Measurements from ENCODE around the gene RANBP9. TPM values are rescaled to one million over a fixed set of nuclear protein-coding genes. Genes with fewer than 3 reads are reported as not detected.

RANBP9 gene
- total and polyA plus RNA-seq, 2 of the 13 experiments (the other 11 are each of a cell fraction or from before 2014, with no cell fraction given): 26.6 to 30.6 TPM

DNA sequence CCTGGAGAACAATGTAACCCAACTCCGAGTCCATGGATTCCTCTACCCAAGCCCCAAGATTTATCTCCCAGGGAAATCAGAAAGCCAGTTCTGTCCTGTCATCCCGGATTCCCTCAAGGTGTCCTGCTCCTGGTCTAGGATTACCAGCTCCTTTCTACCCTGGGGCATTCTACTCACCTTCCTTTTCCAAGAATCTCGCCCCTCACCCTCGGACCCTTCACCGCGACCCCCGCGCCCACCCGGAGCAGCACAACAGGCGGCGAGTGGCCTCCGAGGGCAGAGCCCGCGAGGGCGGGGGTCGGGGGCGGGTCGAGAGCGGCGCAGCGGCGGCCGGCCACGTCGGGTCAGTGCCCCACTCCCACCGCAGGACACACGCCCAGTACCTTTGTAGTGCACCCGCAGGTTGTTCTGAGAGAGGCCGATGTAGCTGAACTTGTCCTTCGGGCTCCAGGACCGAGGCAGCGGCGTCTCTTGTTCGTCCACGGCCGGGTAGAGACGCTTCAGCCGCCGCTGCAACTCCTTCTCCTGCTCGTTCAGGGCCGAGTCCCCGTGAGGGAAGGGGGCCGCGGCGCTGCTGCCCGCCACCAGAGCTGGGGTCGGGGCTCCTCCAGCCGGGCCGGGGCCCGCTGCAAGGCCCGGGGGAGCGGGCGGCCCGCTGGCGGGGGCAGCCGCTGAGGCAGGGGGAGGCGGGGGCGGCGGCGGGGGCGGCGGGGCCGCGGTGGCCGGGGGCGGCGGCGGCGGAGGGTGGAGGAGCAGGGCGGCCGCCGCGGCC, 897 bp downstream of the RANBP9 start (continued):
- TF ChIP-seq, protein P1, sequence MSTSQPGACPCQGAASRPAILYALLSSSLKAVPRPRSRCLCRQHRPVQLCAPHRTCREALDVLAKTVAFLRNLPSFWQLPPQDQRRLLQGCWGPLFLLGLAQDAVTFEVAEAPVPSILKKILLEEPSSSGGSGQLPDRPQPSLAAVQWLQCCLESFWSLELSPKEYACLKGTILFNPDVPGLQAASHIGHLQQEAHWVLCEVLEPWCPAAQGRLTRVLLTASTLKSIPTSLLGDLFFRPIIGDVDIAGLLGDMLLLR (CRISPR knock-in tag; IDR thresholded peaks at IDR 0.05): no peak
- no peak; the same call in 1 of the 2 replicates for TF ChIP-seq ZNF274 (CRISPR knock-in tag; IDR thresholded peaks at IDR 0.05)
- no peak; the same call in 1 of the 2 replicates for TF ChIP-seq TOPORS (CRISPR knock-in tag; IDR thresholded peaks at IDR 0.05)
- TF ChIP-seq ZNF567 (CRISPR knock-in tag; IDR thresholded peaks at IDR 0.05; ENCODE audit: borderline replicate concordance): 0 out of 2 replicates have a peak, but pooled peaks have one; percentile 51
- TF ChIP-seq, protein P2, sequence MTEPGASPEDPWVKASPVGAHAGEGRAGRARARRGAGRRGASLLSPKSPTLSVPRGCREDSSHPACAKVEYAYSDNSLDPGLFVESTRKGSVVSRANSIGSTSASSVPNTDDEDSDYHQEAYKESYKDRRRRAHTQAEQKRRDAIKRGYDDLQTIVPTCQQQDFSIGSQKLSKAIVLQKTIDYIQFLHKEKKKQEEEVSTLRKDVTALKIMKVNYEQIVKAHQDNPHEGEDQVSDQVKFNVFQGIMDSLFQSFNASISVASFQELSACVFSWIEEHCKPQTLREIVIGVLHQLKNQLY (CRISPR knock-in tag; IDR thresholded peaks at IDR 0.05): no peak
- no peak for TF ChIP-seq ZNF775 (CRISPR knock-in tag; IDR thresholded peaks at IDR 0.05; ENCODE audit: borderline replicate concordance)
- no peak for TF ChIP-seq ZNF589 (CRISPR knock-in tag; conservative IDR thresholded peaks at IDR 0.05)
- TF ChIP-seq, protein P3, sequence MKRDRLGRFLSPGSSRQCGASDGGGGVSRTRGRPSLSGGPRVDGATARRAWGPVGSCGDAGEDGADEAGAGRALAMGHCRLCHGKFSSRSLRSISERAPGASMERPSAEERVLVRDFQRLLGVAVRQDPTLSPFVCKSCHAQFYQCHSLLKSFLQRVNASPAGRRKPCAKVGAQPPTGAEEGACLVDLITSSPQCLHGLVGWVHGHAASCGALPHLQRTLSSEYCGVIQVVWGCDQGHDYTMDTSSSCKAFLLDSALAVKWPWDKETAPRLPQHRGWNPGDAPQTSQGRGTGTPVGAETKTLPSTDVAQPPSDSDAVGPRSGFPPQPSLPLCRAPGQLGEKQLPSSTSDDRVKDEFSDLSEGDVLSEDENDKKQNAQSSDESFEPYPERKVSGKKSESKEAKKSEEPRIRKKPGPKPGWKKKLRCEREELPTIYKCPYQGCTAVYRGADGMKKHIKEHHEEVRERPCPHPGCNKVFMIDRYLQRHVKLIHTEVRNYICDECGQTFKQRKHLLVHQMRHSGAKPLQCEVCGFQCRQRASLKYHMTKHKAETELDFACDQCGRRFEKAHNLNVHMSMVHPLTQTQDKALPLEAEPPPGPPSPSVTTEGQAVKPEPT (CRISPR knock-in tag; IDR thresholded peaks at IDR 0.05; ENCODE audit: low read depth): no peak
- peak; percentile 91 for TF ChIP-seq RBM39 (IDR thresholded peaks at IDR 0.05; ENCODE audit: low read depth, low read length, poor library complexity, severe bottlenecking)
- no peak for TF ChIP-seq ZNF761 (CRISPR knock-in tag; conservative IDR thresholded peaks at IDR 0.05)
- TF ChIP-seq, protein P4, sequence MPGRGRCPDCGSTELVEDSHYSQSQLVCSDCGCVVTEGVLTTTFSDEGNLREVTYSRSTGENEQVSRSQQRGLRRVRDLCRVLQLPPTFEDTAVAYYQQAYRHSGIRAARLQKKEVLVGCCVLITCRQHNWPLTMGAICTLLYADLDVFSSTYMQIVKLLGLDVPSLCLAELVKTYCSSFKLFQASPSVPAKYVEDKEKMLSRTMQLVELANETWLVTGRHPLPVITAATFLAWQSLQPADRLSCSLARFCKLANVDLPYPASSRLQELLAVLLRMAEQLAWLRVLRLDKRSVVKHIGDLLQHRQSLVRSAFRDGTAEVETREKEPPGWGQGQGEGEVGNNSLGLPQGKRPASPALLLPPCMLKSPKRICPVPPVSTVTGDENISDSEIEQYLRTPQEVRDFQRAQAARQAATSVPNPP (CRISPR knock-in tag; IDR thresholded peaks at IDR 0.05): no peak
- TF ChIP-seq ZNF510 (CRISPR knock-in tag; IDR thresholded peaks at IDR 0.05; ENCODE audit: low read depth): no peak
- TF ChIP-seq, protein P5, sequence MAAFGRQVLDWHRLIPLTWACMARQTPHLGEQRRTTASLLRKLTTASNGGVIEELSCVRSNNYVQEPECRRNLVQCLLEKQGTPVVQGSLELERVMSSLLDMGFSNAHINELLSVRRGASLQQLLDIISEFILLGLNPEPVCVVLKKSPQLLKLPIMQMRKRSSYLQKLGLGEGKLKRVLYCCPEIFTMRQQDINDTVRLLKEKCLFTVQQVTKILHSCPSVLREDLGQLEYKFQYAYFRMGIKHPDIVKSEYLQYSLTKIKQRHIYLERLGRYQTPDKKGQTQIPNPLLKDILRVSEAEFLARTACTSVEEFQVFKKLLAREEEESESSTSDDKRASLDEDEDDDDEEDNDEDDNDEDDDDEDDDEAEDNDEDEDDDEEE (CRISPR knock-in tag; IDR thresholded peaks at IDR 0.05): no peak
- no peak for TF ChIP-seq ZNF530 (CRISPR knock-in tag; IDR thresholded peaks at IDR 0.05; ENCODE audit: low read depth)
- 0 out of 2 replicates have a peak, but pooled peaks have one; percentile 74 for TF ChIP-seq ZNF83 (CRISPR knock-in tag; IDR thresholded peaks at IDR 0.05; ENCODE audit: borderline replicate concordance)
- TF ChIP-seq SALL2 (CRISPR knock-in tag; IDR thresholded peaks at IDR 0.05): no peak
- peak; percentile 74; the same call in 1 of the 2 replicates for TF ChIP-seq ETV6 (CRISPR knock-in tag; conservative IDR thresholded peaks at IDR 0.05)
- TF ChIP-seq, protein P6, sequence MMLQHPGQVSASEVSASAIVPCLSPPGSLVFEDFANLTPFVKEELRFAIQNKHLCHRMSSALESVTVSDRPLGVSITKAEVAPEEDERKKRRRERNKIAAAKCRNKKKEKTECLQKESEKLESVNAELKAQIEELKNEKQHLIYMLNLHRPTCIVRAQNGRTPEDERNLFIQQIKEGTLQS (CRISPR knock-in tag; IDR thresholded peaks at IDR 0.05): no peak
- TF ChIP-seq ZFP41 (CRISPR knock-in tag; IDR thresholded peaks at IDR 0.05; ENCODE audit: borderline replicate concordance): peak; percentile 78; the same call in 1 of the 2 replicates
- TF ChIP-seq MIXL1 (CRISPR knock-in tag; IDR thresholded peaks at IDR 0.05): no peak
- no peak for TF ChIP-seq ZNF143 (CRISPR knock-in tag; IDR thresholded peaks at IDR 0.05)
- peak; percentile 95 for TF ChIP-seq ZBTB7B (CRISPR knock-in tag; IDR thresholded peaks at IDR 0.05)
- no peak for TF ChIP-seq ZNF33B (CRISPR knock-in tag; IDR thresholded peaks at IDR 0.05)
- no peak for TF ChIP-seq ZNF20 (CRISPR knock-in tag; IDR thresholded peaks at IDR 0.05)
- no peak; the same call in 1 of the 2 replicates for TF ChIP-seq NCOR1 (IDR thresholded peaks at IDR 0.05; ENCODE audit: borderline replicate concordance, low read length)
